22Rv1 (cell line): ENCODE results near the gene BUB3.

Source experiments
- H3K27ac ChIP-seq: fragments of 450-650 bp; 2 replicates; pipeline ENCODE4 v1.5.1; 2017
- ZFX ChIP-seq: fragments of 450-650 bp; IDR thresholded peaks from 2 replicates; pipeline ENCODE4 v1.6.1; 2017; ENCODE audit warnings: antibody characterized with exemption, borderline replicate concordance
- TF ChIP-seq, protein P1 (sequence below): fragments of 450-650 bp; IDR thresholded peaks from 2 replicates; pipeline ENCODE4 v1.5.1; 2017; ENCODE audit warnings: mild to moderate bottlenecking

The BUB3 gene

DNA sequence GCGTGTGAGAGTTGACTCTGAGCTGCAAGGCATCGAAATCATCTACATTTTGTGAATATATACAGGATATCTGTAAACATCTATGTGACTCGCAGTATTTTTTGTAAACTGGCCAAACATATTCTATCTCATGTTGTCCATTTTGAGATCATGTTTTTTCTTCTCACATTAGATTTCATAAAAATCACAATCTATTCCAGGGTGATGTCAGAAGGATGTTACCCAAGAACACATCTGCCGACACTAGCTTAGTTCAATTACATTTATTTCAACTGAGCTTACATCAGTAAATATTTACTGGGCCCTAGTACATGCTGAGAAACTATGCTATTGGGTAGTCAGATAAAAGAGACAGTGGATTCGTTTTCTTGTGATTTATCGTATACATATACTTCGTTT, 2.5 kb upstream of the BUB3 start:
- no peak overlapping the region for H3K27ac ChIP-seq

DNA sequence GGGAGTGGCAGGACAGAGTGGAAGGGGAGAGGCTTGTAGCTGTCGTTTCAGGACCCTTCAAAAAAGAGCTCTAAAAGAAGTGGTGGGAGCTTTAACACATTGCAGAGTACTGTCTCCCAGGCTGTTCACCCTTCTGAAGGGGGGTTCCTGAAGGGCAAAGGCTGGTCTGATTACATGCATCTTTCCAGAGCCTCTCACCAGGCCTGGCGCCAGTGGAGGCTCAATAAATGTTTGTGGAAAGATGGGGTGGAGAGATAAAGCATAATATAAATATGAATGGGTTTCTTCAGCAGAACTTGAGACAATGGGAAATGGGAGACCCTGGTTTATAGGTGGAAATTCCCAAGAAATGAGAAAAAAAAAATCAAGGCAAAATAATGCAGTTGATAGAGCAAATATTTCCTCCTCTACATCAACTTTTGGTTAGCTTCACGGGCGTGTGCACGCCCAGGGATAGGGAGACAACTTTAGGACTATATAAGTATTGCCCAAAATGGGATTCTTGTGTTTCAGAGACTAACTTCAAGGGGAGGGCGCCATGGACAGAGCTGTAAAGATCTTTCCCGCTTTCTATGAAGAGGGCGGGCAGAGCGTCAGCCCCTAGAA, 613 bp upstream of the BUB3 start:
- peak overlapping the region; percentile 81; the same call in 1 of the 2 replicates for H3K27ac ChIP-seq
- TF ChIP-seq, protein P1, sequence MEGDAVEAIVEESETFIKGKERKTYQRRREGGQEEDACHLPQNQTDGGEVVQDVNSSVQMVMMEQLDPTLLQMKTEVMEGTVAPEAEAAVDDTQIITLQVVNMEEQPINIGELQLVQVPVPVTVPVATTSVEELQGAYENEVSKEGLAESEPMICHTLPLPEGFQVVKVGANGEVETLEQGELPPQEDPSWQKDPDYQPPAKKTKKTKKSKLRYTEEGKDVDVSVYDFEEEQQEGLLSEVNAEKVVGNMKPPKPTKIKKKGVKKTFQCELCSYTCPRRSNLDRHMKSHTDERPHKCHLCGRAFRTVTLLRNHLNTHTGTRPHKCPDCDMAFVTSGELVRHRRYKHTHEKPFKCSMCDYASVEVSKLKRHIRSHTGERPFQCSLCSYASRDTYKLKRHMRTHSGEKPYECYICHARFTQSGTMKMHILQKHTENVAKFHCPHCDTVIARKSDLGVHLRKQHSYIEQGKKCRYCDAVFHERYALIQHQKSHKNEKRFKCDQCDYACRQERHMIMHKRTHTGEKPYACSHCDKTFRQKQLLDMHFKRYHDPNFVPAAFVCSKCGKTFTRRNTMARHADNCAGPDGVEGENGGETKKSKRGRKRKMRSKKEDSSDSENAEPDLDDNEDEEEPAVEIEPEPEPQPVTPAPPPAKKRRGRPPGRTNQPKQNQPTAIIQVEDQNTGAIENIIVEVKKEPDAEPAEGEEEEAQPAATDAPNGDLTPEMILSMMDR = no peak
- no peak for TF ChIP-seq ZFX

More for the DNA sequence above, 2.5 kb upstream of the BUB3 start:
- TF ChIP-seq ZFX = no peak
- TF ChIP-seq, protein P1 = no peak

DNA sequence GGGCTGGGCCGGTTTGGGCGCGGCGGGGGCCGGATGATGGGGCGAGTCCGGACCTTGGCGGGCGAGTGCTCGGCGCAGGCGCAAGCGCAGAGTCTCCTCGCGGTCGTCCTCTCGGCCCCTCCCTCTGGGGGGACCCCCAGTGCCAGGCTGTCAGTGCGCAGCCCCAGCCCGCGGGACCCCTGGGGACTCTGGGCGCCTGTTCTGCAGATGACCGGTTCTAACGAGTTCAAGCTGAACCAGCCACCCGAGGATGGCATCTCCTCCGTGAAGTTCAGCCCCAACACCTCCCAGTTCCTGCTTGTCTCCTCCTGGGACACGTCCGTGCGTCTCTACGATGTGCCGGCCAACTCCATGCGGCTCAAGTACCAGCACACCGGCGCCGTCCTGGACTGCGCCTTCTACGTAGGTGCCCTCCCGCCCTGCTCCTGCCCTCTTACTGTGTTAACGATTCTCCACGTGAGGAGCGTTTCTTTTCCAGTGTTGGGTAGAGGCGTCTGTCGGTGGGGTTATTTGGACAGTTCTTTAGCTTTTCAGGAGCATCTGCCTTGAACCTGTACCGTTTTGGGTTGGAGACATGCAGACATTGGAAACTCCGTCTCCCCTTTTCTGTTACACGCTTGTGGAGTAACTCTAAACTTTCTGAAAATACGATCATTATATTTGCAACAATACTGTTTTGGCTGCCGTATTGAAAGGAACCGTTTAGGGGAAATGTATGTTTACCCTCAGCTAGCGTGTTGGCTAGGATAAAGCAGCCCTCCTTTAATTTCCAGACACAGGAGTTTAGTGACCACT, 706 bp downstream of the BUB3 start:
- no peak for TF ChIP-seq ZFX
- TF ChIP-seq, protein P1 = no peak
- H3K27ac ChIP-seq = peak overlapping the region; percentile 81

DNA sequence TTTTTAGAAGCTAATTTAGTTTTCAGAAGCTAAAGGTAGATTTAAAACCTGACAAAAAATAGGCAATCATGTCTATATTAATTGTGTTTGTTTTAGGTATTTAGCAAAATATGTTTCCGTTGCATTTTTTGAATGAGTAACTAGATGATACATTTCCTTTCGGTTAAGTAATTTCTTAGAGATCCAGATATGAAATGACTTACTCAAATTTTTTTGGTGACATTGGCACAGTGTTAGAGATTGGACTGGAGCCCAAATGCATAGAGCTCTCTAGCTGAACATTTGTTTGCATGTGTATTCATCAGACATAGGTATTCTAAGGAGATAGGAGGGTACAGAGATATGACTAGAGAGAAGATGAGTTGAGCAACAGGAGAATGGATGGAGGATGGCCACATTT, 1.9 kb downstream of the BUB3 start:
- TF ChIP-seq ZFX = no peak
- TF ChIP-seq, protein P1 = no peak
- H3K27ac ChIP-seq = no peak overlapping the region

DNA sequence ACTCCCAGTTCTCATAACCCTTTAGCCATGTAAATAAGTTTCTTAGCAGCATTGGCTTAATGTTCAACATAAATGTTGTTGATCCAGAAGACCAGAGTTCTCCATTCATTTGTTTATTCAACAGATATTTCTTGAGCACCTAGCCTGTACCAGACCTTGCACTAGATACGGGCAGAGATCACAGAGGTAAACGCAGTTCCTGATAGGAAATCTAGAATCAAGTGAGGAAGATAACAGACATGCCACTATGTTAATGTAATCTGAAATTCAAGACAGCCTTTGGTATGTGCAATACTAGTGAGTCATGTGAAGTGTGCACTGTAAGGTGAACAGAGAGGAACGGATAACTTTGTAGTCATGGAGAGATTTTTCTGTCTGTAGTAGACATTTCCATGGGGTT, 3.0 kb downstream of the BUB3 start:
- H3K27ac ChIP-seq = no peak overlapping the region
- TF ChIP-seq ZFX = no peak
- TF ChIP-seq, protein P1 = no peak

GRCh38 chr10:123158682-123159081, 4.5 kb downstream of the BUB3 start:
- TF ChIP-seq ZFX = no peak
- TF ChIP-seq, protein P1 = no peak
- no peak overlapping the region for H3K27ac ChIP-seq

DNA sequence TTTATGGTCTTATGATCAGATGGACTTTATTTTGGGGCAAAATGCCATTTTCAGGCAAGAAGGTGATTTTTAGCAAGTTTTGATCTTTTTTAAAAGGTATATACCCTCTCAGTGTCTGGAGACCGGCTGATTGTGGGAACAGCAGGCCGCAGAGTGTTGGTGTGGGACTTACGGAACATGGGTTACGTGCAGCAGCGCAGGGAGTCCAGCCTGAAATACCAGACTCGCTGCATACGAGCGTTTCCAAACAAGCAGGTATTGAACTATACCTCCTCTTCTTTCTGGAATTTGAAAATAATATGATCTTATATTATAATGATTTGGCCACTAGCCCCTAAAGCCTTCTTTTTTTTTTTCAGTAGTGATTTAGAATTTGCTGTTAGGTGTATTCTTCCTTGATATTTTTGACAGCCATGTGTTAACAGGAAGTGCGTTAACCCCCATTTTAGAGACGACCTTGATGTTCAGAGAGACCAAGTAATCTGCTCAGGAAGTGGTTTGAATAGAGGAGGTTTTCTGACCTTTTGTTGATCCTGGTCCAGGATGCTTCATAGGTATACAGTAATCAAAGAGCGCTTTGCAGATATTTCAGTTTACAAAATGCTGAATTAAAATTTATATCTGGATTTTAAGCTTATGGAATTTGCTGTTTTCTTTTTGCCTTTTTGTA, 6.2 kb downstream of the BUB3 start:
- no peak overlapping the region for H3K27ac ChIP-seq
- TF ChIP-seq ZFX = no peak
- TF ChIP-seq, protein P1 = no peak
